GM19099 (cell line): ENCODE measurements around the gene FKBP1B.

Source experiments
- POLR2A ChIP-seq: IDR thresholded peaks from 3 replicates; pipeline ENCODE4 v1.6.1; 2011; ENCODE audit warnings: low read depth; ENCODE audit not compliant: insufficient read length; ENCODE audit errors: extremely low read depth

FKBP1B gene

GRCh38 chr2:24046930-24047702 lies 2.4 kb upstream of the FKBP1B start, which contains the start of gene WDCP:
WDCP (minus strand) TSS chr2:24047391; CDS start chr2:24039494, 7,897 bp downstream.
- peak; percentile 87 for TF ChIP-seq POLR2A

- no peak for TF ChIP-seq POLR2A
Measured at GRCh38 chr2:24047703-24048033, 1.9 kb upstream of the FKBP1B start.

GRCh38 chr2:24048769-24049484 lies 614 bp upstream of the FKBP1B start:
- no peak for TF ChIP-seq POLR2A

GRCh38 chr2:24050041-24050979 lies 769 bp downstream of the FKBP1B start:
- no peak for TF ChIP-seq POLR2A

- no peak for TF ChIP-seq POLR2A
Measured at GRCh38 chr2:24051833-24052232, 2.3 kb downstream of the FKBP1B start.

GRCh38 chr2:24052951-24053350 lies 3.4 kb downstream of the FKBP1B start:
- no peak for TF ChIP-seq POLR2A

GRCh38 chr2:24054366-24055010 lies 4.9 kb downstream of the FKBP1B start:
- no peak for TF ChIP-seq POLR2A

GRCh38 chr2:24055750-24056149 lies 6.2 kb downstream of the FKBP1B start:
- no peak for TF ChIP-seq POLR2A

GRCh38 chr2:24058564-24059271 lies 9.2 kb downstream of the FKBP1B start:
- no peak for TF ChIP-seq POLR2A

GRCh38 chr2:24065341-24065740 lies 15.8 kb downstream of the FKBP1B start:
- no peak for TF ChIP-seq POLR2A

- no peak for TF ChIP-seq POLR2A
Measured at GRCh38 chr2:24072259-24072658, 22.7 kb downstream of the FKBP1B start.

GRCh38 chr2:24073816-24074215 lies 24.3 kb downstream of the FKBP1B start:
- TF ChIP-seq POLR2A, result no peak

GRCh38 chr2:24075259-24075658 lies 25.7 kb downstream of the FKBP1B start:
- TF ChIP-seq POLR2A, result no peak
